Measurements from ENCODE around the gene SECISBP2L. TPM values are rescaled to one million over a fixed set of nuclear protein-coding genes. Genes with fewer than 3 reads are reported as not detected.

The SECISBP2L gene
- total and polyA plus RNA-seq, 9 of the 15 experiments (the other 6 are each of a cell fraction or from before 2014, with no cell fraction given): 0.55 to 14.1 (median 10.4) TPM

- POLR2A ChIA-PET: no interaction called here
- Histone ChIP-seq H3K4me2 (ENCODE audit: insufficient read depth, low read length) (no peak overlapping the region), H3K9me1 (ENCODE audit: control insufficient read depth, insufficient read depth, low read length) (no peaks in the 10 kb centered on the region), H3K9me3 (replicated peaks; ENCODE audit: control insufficient read depth, insufficient read depth, low read depth, low read length) (no peaks in the 10 kb centered on the region), H3K9ac (ENCODE audit: insufficient read depth in 1 of 2, low read depth in 2 of 2, low read length in 2 of 2) (no peak overlapping the region), H3K27me3 (ENCODE audit: control insufficient read depth in 2 of 2, insufficient read depth in 2 of 2, low read length in 2 of 2) (no peaks in the 10 kb centered on the region), H3K79me2 (ENCODE audit: control insufficient read depth, insufficient read depth, low read length) (no peaks in the 10 kb centered on the region), H3K27ac (ENCODE audit: extremely low read depth, low read depth, low read length) (no peak overlapping the region), H4K20me1 (replicated peaks; ENCODE audit: control insufficient read depth, insufficient read depth, low read length) (no peaks in the 10 kb centered on the region), H3K36me3 (ENCODE audit: control insufficient read depth, insufficient read depth, low read length) (peaks cover 23% of the 10 kb centered on the region; the same call in 2 of the 3 replicates), H3K4me3 (no peak overlapping the region), H2AFZ (ENCODE audit: low read depth, low read length) (no peak overlapping the region), H3K4me1 (replicated peaks in 1 of 2; ENCODE audit: control insufficient read depth in 2 of 2, insufficient read depth in 2 of 2, low read length in 2 of 2) (no peaks in the 10 kb centered on the region)
- in situ Hi-C loops (cut with MboI) (no loop called here), intact Hi-C loops (cut with micrococcal nuclease) (no loop called here)
- CTCF ChIA-PET (ENCODE audit: low intra/inter-chr PET ratio): no interaction called here
- no peak for DNase-seq (ENCODE audit: extremely low read depth in 1 of 4, low spot score in 3 of 4)
- no peak for ATAC-seq
- FAIRE-seq: no peak
- 47% methylated on average over 1 of the region's 1 CpG for WGBS (ENCODE audit: insufficient coverage, low coverage, missing lambda C conversion rate)
- BruUV-seq (replicated peaks): no TSS peak
- TF ChIP-seq, protein P1, sequence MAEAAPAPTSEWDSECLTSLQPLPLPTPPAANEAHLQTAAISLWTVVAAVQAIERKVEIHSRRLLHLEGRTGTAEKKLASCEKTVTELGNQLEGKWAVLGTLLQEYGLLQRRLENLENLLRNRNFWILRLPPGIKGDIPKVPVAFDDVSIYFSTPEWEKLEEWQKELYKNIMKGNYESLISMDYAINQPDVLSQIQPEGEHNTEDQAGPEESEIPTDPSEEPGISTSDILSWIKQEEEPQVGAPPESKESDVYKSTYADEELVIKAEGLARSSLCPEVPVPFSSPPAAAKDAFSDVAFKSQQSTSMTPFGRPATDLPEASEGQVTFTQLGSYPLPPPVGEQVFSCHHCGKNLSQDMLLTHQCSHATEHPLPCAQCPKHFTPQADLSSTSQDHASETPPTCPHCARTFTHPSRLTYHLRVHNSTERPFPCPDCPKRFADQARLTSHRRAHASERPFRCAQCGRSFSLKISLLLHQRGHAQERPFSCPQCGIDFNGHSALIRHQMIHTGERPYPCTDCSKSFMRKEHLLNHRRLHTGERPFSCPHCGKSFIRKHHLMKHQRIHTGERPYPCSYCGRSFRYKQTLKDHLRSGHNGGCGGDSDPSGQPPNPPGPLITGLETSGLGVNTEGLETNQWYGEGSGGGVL (CRISPR knock-in tag; IDR thresholded peaks at IDR 0.05): no peak
- TF ChIP-seq ZNF436 (CRISPR knock-in tag; IDR thresholded peaks at IDR 0.05) (no peak), DACH1 (IDR thresholded peaks at IDR 0.05; ENCODE audit: partially characterized antibody) (no peak), ZNF77 (CRISPR knock-in tag; IDR thresholded peaks at IDR 0.05) (no peak), ZNF124 (CRISPR knock-in tag; IDR thresholded peaks at IDR 0.05) (no peak), SMARCA5 (IDR thresholded peaks at IDR 0.05) (no peak), CGGBP1 (CRISPR knock-in tag; IDR thresholded peaks at IDR 0.05) (no peak), FOS (IDR thresholded peaks at IDR 0.05; ENCODE audit: extremely low read depth, insufficient read length) (no peak), CBX3 (IDR thresholded peaks at IDR 0.05; ENCODE audit: borderline replicate concordance in 1 of 2, low read length in 2 of 2) (no peak), FOXK1 (CRISPR knock-in tag; IDR thresholded peaks at IDR 0.05; ENCODE audit: borderline replicate concordance) (no peak), TCF3 (CRISPR knock-in tag; IDR thresholded peaks at IDR 0.05) (no peak), SLC30A9 (CRISPR knock-in tag; IDR thresholded peaks at IDR 0.05) (no peak), RFX1 (IDR thresholded peaks at IDR 0.05) (no peak), ZNF174 (CRISPR knock-in tag; IDR thresholded peaks at IDR 0.05) (no peak)
- TF ChIP-seq, protein P2, sequence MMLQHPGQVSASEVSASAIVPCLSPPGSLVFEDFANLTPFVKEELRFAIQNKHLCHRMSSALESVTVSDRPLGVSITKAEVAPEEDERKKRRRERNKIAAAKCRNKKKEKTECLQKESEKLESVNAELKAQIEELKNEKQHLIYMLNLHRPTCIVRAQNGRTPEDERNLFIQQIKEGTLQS (IDR thresholded peaks at IDR 0.05): no peak
- TF ChIP-seq, protein P2 (CRISPR knock-in tag; conservative IDR thresholded peaks at IDR 0.05): no peak
- TF ChIP-seq, protein P3, sequence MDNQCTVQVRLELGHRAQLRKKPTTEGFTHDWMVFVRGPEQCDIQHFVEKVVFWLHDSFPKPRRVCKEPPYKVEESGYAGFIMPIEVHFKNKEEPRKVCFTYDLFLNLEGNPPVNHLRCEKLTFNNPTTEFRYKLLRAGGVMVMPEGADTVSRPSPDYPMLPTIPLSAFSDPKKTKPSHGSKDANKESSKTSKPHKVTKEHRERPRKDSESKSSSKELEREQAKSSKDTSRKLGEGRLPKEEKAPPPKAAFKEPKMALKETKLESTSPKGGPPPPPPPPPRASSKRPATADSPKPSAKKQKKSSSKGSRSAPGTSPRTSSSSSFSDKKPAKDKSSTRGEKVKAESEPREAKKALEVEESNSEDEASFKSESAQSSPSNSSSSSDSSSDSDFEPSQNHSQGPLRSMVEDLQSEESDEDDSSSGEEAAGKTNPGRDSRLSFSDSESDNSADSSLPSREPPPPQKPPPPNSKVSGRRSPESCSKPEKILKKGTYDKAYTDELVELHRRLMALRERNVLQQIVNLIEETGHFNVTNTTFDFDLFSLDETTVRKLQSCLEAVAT (IDR thresholded peaks at IDR 0.05): no peak
- TF ChIP-seq, protein P4, sequence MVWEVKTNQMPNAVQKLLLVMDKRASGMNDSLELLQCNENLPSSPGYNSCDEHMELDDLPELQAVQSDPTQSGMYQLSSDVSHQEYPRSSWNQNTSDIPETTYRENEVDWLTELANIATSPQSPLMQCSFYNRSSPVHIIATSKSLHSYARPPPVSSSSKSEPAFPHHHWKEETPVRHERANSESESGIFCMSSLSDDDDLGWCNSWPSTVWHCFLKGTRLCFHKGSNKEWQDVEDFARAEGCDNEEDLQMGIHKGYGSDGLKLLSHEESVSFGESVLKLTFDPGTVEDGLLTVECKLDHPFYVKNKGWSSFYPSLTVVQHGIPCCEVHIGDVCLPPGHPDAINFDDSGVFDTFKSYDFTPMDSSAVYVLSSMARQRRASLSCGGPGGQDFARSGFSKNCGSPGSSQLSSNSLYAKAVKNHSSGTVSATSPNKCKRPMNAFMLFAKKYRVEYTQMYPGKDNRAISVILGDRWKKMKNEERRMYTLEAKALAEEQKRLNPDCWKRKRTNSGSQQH (CRISPR knock-in tag; IDR thresholded peaks at IDR 0.05): no peak
- TF ChIP-seq, protein P5, sequence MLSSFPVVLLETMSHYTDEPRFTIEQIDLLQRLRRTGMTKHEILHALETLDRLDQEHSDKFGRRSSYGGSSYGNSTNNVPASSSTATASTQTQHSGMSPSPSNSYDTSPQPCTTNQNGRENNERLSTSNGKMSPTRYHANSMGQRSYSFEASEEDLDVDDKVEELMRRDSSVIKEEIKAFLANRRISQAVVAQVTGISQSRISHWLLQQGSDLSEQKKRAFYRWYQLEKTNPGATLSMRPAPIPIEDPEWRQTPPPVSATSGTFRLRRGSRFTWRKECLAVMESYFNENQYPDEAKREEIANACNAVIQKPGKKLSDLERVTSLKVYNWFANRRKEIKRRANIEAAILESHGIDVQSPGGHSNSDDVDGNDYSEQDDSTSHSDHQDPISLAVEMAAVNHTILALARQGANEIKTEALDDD (IDR thresholded peaks at IDR 0.05): no peak
Observed at GRCh38 chr15:48989170-48989569, 57.1 kb downstream of the SECISBP2L start.
